Right atrium auricular region (tissue), 2 donors: ENCODE measurements around the gene MPPED1. TPM values are rescaled to one million over a fixed set of nuclear protein-coding genes. Genes with fewer than 3 reads are reported as not detected.

Experiments
- DNase-seq: peaks from one replicate; pipeline ENCODE4 v3.0.0-alpha.2; 2019; ENCODE audit warnings: low spot score
- H3K27ac ChIP-seq, 2 donors: fragments of 200-600 bp; sonication (generic); 1 replicate in 1 of 2; 2 replicates in 1 of 2; pipeline ENCODE4 v1.5.1; 2016 to 2019
- H3K27me3 ChIP-seq, 2 donors: fragments of 200-600 bp; sonication (generic); one replicate each; pipeline versions ENCODE4 v1.5.1 to v1.6.0; 2017 to 2019
- H3K36me3 ChIP-seq: fragments of 200-600 bp; sonication (generic); one replicate; pipeline ENCODE4 v1.5.1; 2016
- H3K4me1 ChIP-seq, 2 donors: fragments of 200-600 bp; sonication (generic); one replicate each; pipeline versions ENCODE4 v1.5.1 to v1.6.0; 2017 to 2019
- H3K4me3 ChIP-seq, 2 donors: fragments of 200-600 bp; sonication (generic); 1 replicate in 1 of 2; 2 replicates in 1 of 2; pipeline ENCODE4 v1.5.1; 2017 to 2019; ENCODE audit warnings: mild to moderate bottlenecking in 1 of 2, moderate library complexity in 1 of 2
- H3K9me3 ChIP-seq, 2 donors: fragments of 200-600 bp; sonication (generic); one replicate each; pipeline ENCODE4 v1.5.1; 2019
- CTCF ChIP-seq, 2 donors: fragments of 200-600 bp; sonication (generic); IDR thresholded peaks; one replicate each; pipeline ENCODE4 v1.5.1; 2019; ENCODE audit warnings: antibody characterized with exemption in 2 of 2
- total RNA-seq, 2 donors: library from RNA; depleted of rRNA; stranded (reverse); fragments of >200 nt; gene quantifications; one replicate each; pipeline ENCODE4 v1.1.0, GENCODE V29; 2016

MPPED1 gene
- total RNA-seq, 2 donors from 2014 or later = not detected

DNA sequence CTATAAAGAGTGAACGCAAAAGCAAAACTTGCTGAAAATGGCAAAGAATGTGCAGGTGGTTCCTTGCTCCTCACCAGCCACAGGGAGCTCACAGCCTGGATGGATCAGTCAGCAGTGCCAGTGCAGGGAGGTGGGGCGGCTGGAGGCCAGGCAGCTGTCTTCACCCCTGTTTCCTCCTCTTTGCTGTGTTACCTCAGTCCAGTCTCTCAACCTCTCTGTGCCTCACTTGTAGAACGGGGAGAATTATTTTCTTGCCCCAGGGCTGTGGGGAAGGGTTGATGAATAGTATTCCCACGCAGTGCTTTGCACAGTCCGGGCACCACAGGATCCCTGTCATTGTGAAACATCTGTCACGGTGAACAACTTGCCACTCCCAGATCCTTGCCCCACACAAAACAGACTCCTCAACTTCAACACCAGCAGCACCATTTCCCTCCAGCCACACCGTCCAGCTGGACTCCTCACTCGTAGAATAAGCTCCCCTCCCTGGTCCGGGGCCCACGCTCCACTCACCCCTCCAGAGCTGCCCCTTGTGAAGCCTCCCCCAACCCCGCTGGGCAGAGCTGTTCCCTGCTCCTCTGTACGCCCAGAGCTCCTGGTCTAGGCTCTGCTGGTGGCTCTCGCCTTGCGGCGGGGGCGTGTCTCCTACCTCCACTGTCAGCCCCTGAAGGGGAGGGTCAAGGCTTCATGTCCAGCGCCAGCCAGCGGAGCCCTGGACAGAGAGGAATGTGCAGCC, 27.7 kb downstream of the MPPED1 start:
- DNase-seq = no peak
- no peak for TF ChIP-seq CTCF (IDR thresholded peaks at IDR 0.05)
- no peak overlapping the region for H3K4me3 ChIP-seq
- no peaks in the 10 kb centered on the region for H3K27me3 ChIP-seq
- no peaks in the 10 kb centered on the region for H3K4me1 ChIP-seq
- no peaks in the 10 kb centered on the region for H3K9me3 ChIP-seq
- H3K36me3 ChIP-seq = no peaks in the 10 kb centered on the region
- no peak overlapping the region for H3K27ac ChIP-seq

DNA sequence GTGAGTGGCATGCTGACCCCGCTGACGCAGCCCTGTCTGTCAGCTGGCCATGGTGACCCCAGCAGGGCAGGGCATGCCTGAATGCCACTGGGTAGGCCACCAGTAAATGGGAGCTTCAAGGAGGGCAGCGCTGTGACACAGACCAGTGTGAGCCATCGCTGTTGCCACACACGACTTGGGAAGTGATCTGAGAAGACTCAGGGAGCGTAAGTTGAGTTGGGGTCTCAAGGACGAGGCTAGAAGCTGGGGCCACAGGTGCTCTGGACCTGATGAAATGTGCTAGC, 28.2 kb downstream of the MPPED1 start:
- Histone ChIP-seq H3K4me3 (no peak overlapping the region), H3K4me1 (no peaks in the 10 kb centered on the region), H3K27ac (no peak overlapping the region), H3K9me3 (no peaks in the 10 kb centered on the region), H3K27me3 (no peaks in the 10 kb centered on the region), H3K36me3 (no peaks in the 10 kb centered on the region)
- TF ChIP-seq CTCF (IDR thresholded peaks at IDR 0.05) = no peak
- DNase-seq = no peak

DNA sequence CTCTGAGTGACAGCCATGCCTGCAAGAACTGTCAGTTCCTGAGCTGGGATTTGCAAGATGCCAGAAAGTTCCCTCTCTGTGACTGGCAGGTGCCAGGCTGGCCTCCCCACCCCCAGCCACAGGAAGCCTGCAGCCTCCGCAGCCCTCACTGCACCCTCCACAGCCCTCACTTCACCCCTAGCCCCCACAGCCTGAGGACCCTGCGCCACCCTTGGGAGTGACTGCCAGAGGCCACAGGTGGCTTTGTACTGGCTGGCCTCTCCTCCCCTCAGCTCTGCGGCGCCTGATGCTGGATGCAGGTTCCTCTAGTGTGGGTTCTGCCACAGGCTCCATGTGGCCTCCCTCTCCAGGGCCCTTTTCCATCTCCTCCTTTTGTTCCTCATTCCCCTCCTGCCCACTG, 28.7 kb downstream of the MPPED1 start:
- Histone ChIP-seq H3K9me3 (no peaks in the 10 kb centered on the region), H3K4me3 (no peak overlapping the region), H3K27me3 (no peaks in the 10 kb centered on the region), H3K4me1 (no peaks in the 10 kb centered on the region), H3K27ac (no peak overlapping the region), H3K36me3 (no peaks in the 10 kb centered on the region)
- TF ChIP-seq CTCF (IDR thresholded peaks at IDR 0.05) = no peak
- no peak for DNase-seq

GRCh38 chr22:43441216-43441615, 29.4 kb downstream of the MPPED1 start:
- no peaks in the 10 kb centered on the region for H3K27me3 ChIP-seq

GRCh38 chr22:43441751-43442150, 29.9 kb downstream of the MPPED1 start:
- no peaks in the 10 kb centered on the region for H3K4me1 ChIP-seq
- DNase-seq = no peak
- no peaks in the 10 kb centered on the region for H3K27me3 ChIP-seq
- no peak overlapping the region for H3K27ac ChIP-seq
- H3K9me3 ChIP-seq = no peaks in the 10 kb centered on the region
- H3K36me3 ChIP-seq = no peaks in the 10 kb centered on the region
- no peak for TF ChIP-seq CTCF (IDR thresholded peaks at IDR 0.05)
- H3K4me3 ChIP-seq = no peak overlapping the region

More at GRCh38 chr22:43441216-43441615, 29.4 kb downstream of the MPPED1 start:
- no peak overlapping the region for H3K27ac ChIP-seq
- no peak for DNase-seq
- H3K36me3 ChIP-seq = no peaks in the 10 kb centered on the region
- TF ChIP-seq CTCF (IDR thresholded peaks at IDR 0.05) = no peak
- H3K4me1 ChIP-seq = no peaks in the 10 kb centered on the region
- H3K9me3 ChIP-seq = no peaks in the 10 kb centered on the region
- no peak overlapping the region for H3K4me3 ChIP-seq
